H9 (cell line): ENCODE results near the gene RFC4. TPM values are rescaled to one million over a fixed set of nuclear protein-coding genes. Genes with fewer than 3 reads are reported as not detected.

ENCODE experiments used
- DNase-seq: peaks from one replicate; pipeline ENCODE4 v3.0.0-alpha.2; 2017
- H2AFZ ChIP-seq: one replicate; pipeline ENCODE4 v1.6.1; 2013; ENCODE audit warnings: mild to moderate bottlenecking, low read length, control low read depth, moderate library complexity
- H2AK5ac ChIP-seq: 2 replicates; pipeline ENCODE4 v1.6.1; 2013; ENCODE audit warnings: low read length, control low read depth, mixed read lengths; ENCODE audit not compliant: insufficient read length
- H2BK120ac ChIP-seq: one replicate; pipeline ENCODE4 v1.6.1; 2013; ENCODE audit warnings: low read depth, mild to moderate bottlenecking, low read length, control low read depth, inconsistent platforms; ENCODE audit not compliant: poor library complexity, severe bottlenecking
- H2BK12ac ChIP-seq: 2 replicates; pipeline ENCODE4 v1.6.1; 2013; ENCODE audit warnings: low read length, control low read depth, mixed read lengths, low read depth; ENCODE audit not compliant: insufficient read length
- H2BK15ac ChIP-seq: 2 replicates; pipeline ENCODE4 v1.6.1; 2013; ENCODE audit warnings: low read depth, low read length, control low read depth
- H2BK20ac ChIP-seq: one replicate; pipeline ENCODE4 v1.6.1; 2013; ENCODE audit warnings: low read depth, mild to moderate bottlenecking, low read length, control low read depth, inconsistent platforms; ENCODE audit not compliant: poor library complexity, severe bottlenecking
- H2BK5ac ChIP-seq: 2 replicates; pipeline ENCODE4 v1.6.1; 2013; ENCODE audit warnings: low read length, control low read depth, mixed read lengths; ENCODE audit not compliant: insufficient read length
- H3K14ac ChIP-seq: 2 replicates; pipeline ENCODE4 v1.6.1; 2013; ENCODE audit warnings: low read length, control low read depth; ENCODE audit not compliant: insufficient read depth
- H3K18ac ChIP-seq: 2 replicates; pipeline ENCODE4 v1.6.1; 2013; ENCODE audit warnings: low read depth, mild to moderate bottlenecking, mixed read lengths, low read length, control low read depth; ENCODE audit not compliant: insufficient read length
- H3K23ac ChIP-seq: 2 replicates; pipeline ENCODE4 v1.6.1; 2013; ENCODE audit warnings: low read length, control low read depth, mixed read lengths, low read depth; ENCODE audit not compliant: insufficient read length
- H3K23me2 ChIP-seq: 2 replicates; pipeline ENCODE4 v1.6.1; 2013; ENCODE audit warnings: low read depth, mild to moderate bottlenecking, mixed read lengths, low read length, control low read depth; ENCODE audit not compliant: insufficient read length, poor library complexity, severe bottlenecking
- H3K27ac ChIP-seq: 2 replicates; pipeline ENCODE4 v1.5.1; 2013; ENCODE audit warnings: low read length, control low read depth, mixed read lengths, low read depth; ENCODE audit not compliant: insufficient read length
- H3K27me3 ChIP-seq: 2 replicates; pipeline ENCODE4 v1.6.1; 2013; ENCODE audit warnings: low read length, control low read depth, inconsistent platforms; ENCODE audit not compliant: insufficient read depth
- H3K4ac ChIP-seq: 2 replicates; pipeline ENCODE4 v1.6.1; 2013; ENCODE audit warnings: low read depth, mild to moderate bottlenecking, control low read depth, inconsistent platforms, low read length, moderate library complexity
- H3K4me1 ChIP-seq: 2 replicates; pipeline ENCODE4 v1.6.1; 2013; ENCODE audit warnings: low read length, control low read depth, inconsistent platforms; ENCODE audit not compliant: insufficient read depth
- H3K4me2 ChIP-seq: 2 replicates; pipeline ENCODE4 v1.6.1; 2013; ENCODE audit warnings: low read length, control low read depth, mixed read lengths; ENCODE audit not compliant: insufficient read length, insufficient read depth
- H3K56ac ChIP-seq: 2 replicates; pipeline ENCODE4 v1.6.1; 2013; ENCODE audit warnings: low read depth, mild to moderate bottlenecking, mixed read lengths, low read length, control low read depth; ENCODE audit not compliant: insufficient read length
- H3K79me1 ChIP-seq: 2 replicates; pipeline ENCODE4 v1.6.1; 2013; ENCODE audit warnings: low read depth, mild to moderate bottlenecking, moderate library complexity, low read length, control low read depth, inconsistent platforms; ENCODE audit not compliant: insufficient read depth, poor library complexity, severe bottlenecking
- H3K79me2 ChIP-seq: 2 replicates; pipeline ENCODE4 v1.6.1; 2013; ENCODE audit warnings: low read length, control low read depth, inconsistent platforms; ENCODE audit not compliant: insufficient read depth
- H3K9ac ChIP-seq: 2 replicates; pipeline ENCODE4 v1.6.1; 2013; ENCODE audit warnings: low read length, control low read depth, mixed read lengths; ENCODE audit not compliant: insufficient read length; ENCODE audit errors: extremely low read depth
- H3K9me3 ChIP-seq: one replicate; pipeline ENCODE4 v1.6.1; 2013; ENCODE audit warnings: low read depth, low read length, inconsistent platforms; ENCODE audit not compliant: control insufficient read depth
- H3T11ph ChIP-seq: one replicate; pipeline ENCODE4 v1.6.1; 2013; ENCODE audit warnings: mild to moderate bottlenecking, low read length, control low read depth, inconsistent platforms
- H4K20me1 ChIP-seq: one replicate; pipeline ENCODE4 v1.6.1; 2013; ENCODE audit not compliant: control insufficient read depth, insufficient read length, insufficient read depth
- H4K5ac ChIP-seq: 2 replicates; pipeline ENCODE4 v1.6.1; 2013; ENCODE audit warnings: low read depth, mild to moderate bottlenecking, mixed read lengths, low read length, control low read depth; ENCODE audit not compliant: insufficient read length
- H4K8ac ChIP-seq: replicated peaks from 2 replicates; pipeline ENCODE4 v1.6.1; 2013; ENCODE audit warnings: low read length, control low read depth, mixed read lengths, low read depth; ENCODE audit not compliant: insufficient read length
- H4K91ac ChIP-seq: 2 replicates; pipeline ENCODE4 v1.6.1; 2013; ENCODE audit warnings: low read depth, mild to moderate bottlenecking, moderate library complexity, mixed read lengths, low read length, control low read depth; ENCODE audit not compliant: insufficient read length
- H3K27ac Mint-ChIP-seq, 3 experiments: 2 replicates in 2 of 3; 3 replicates in 1 of 3; pipeline ENCODE4 v1.8.0; 2020 to 2021; ENCODE audit warnings: mixed read lengths in 3 of 3, mild to moderate bottlenecking in 1 of 3, moderate library complexity in 1 of 3
- H3K27me3 Mint-ChIP-seq: 2 replicates; pipeline ENCODE4 v1.8.0; 2021; ENCODE audit warnings: low read depth, mild to moderate bottlenecking, moderate library complexity, mixed read lengths
- H3K36me3 Mint-ChIP-seq, 3 experiments: 2 replicates in 2 of 3; 3 replicates in 1 of 3; pipeline ENCODE4 v1.8.0; 2020 to 2021; ENCODE audit warnings: low read depth in 3 of 3, mixed read lengths in 3 of 3; ENCODE audit not compliant: insufficient read depth in 1 of 3
- H3K4me1 Mint-ChIP-seq, 2 experiments: 2 replicates each; pipeline ENCODE4 v1.8.0; 2020; ENCODE audit warnings: mixed read lengths in 2 of 2
- H3K4me3 Mint-ChIP-seq, 2 experiments: 2 replicates in 1 of 2; 3 replicates in 1 of 2; pipeline ENCODE4 v1.8.0; 2020 to 2021; ENCODE audit warnings: mild to moderate bottlenecking in 2 of 2, mixed read lengths in 2 of 2, moderate library complexity in 1 of 2
- H3K9me3 Mint-ChIP-seq, 2 experiments: 2 replicates in 1 of 2; 3 replicates in 1 of 2; pipeline ENCODE4 v1.8.0; 2020; ENCODE audit warnings: mild to moderate bottlenecking in 2 of 2, mixed read lengths in 2 of 2, moderate library complexity in 1 of 2
- CTCF ChIP-seq: fragments of 200-600 bp; sonication (generic); conservative IDR thresholded peaks from 3 replicates; pipeline ENCODE4 v1.8.0; 2021; ENCODE audit warnings: antibody characterized with exemption, mild to moderate bottlenecking
- WGBS: extraction: QIAGEN DNeasy Blood & Tissue Kit; methylation state at CpG from one replicate; pipeline ENCODE4 v1.1.7; 2013; ENCODE audit warnings: missing lambda C conversion rate, low lambda C conversion rate, mixed read lengths; ENCODE audit not compliant: insufficient read length; ENCODE audit errors: extremely low coverage; 5-methylcytosine and 5-hydroxymethylcytosine counted together
- total RNA-seq: library from RNA; stranded (reverse); gene quantifications from 2 replicates; pipeline ENCODE4 v1.2.1, GENCODE V29; 2021

Gene RFC4
- total RNA-seq, 1 experiment from 2014 or later: 108 TPM

- H2BK5ac ChIP-seq: no peak overlapping the region
- no peak overlapping the region for H3K14ac ChIP-seq
- no peak overlapping the region for H3K4ac ChIP-seq
- no peaks in the 10 kb centered on the region; a peak in 1 of 5 replicates for H3K9me3 Mint-ChIP-seq
- no peak overlapping the region for H2AFZ ChIP-seq
- no peak overlapping the region for H3T11ph ChIP-seq
- H2BK20ac ChIP-seq: no peak overlapping the region
- no peak overlapping the region for H3K27ac ChIP-seq
- peaks cover 63% of the 10 kb centered on the region for H3K27me3 Mint-ChIP-seq
- H3K9me3 ChIP-seq: no peaks in the 10 kb centered on the region
- H3K23me2 ChIP-seq: peaks cover 2% of the 10 kb centered on the region
- H2BK12ac ChIP-seq: no peak overlapping the region
- DNase-seq: no peak
- no peak overlapping the region for H3K23ac ChIP-seq
- no CpG with 5 or more reads among the region's 1 CpG for WGBS
- no peaks in the 10 kb centered on the region for H4K20me1 ChIP-seq
- H4K5ac ChIP-seq: no peak overlapping the region
- H3K36me3 Mint-ChIP-seq: no peaks in the 10 kb centered on the region
- no peak overlapping the region for H4K8ac ChIP-seq
- H2BK120ac ChIP-seq: no peak overlapping the region
- H3K79me1 ChIP-seq: no peaks in the 10 kb centered on the region
- no peak overlapping the region for H3K18ac ChIP-seq
- H2BK15ac ChIP-seq: no peak overlapping the region
- H3K4me1 ChIP-seq: no peaks in the 10 kb centered on the region
- H3K4me2 ChIP-seq: no peak overlapping the region
- H3K27ac Mint-ChIP-seq: no peak overlapping the region
- no peak overlapping the region for H3K9ac ChIP-seq
- peaks cover 3% of the 10 kb centered on the region; the same call in 1 of the 2 replicates for H3K27me3 ChIP-seq
- no peak overlapping the region for H3K4me3 Mint-ChIP-seq
- no peak overlapping the region for H3K56ac ChIP-seq
- H3K4me1 Mint-ChIP-seq: peaks cover 7 to 12% of the 10 kb centered on the region in 2 experiments; a peak in 3 of 4 replicates
- TF ChIP-seq CTCF: no peak
- H3K79me2 ChIP-seq: no peaks in the 10 kb centered on the region
- no peak overlapping the region for H4K91ac ChIP-seq
- H2AK5ac ChIP-seq: no peak overlapping the region
Measured at GRCh38 chr3:186832276-186832675, 26.0 kb upstream of the RFC4 start.
